Stimulated activated CD8-positive, alpha-beta memory T cell treated with anti-CD3 and anti-CD28 coated beads, Interleukin-15, amount 100 ng/mL, for 1 hour (primary cell): ENCODE measurements around the gene MSI2.

Experiments used
- DNase-seq: peaks from one replicate; pipeline ENCODE4 v3.0.0-alpha.2; 2020; ENCODE audit warnings: low read depth

MSI2 gene

DNA sequence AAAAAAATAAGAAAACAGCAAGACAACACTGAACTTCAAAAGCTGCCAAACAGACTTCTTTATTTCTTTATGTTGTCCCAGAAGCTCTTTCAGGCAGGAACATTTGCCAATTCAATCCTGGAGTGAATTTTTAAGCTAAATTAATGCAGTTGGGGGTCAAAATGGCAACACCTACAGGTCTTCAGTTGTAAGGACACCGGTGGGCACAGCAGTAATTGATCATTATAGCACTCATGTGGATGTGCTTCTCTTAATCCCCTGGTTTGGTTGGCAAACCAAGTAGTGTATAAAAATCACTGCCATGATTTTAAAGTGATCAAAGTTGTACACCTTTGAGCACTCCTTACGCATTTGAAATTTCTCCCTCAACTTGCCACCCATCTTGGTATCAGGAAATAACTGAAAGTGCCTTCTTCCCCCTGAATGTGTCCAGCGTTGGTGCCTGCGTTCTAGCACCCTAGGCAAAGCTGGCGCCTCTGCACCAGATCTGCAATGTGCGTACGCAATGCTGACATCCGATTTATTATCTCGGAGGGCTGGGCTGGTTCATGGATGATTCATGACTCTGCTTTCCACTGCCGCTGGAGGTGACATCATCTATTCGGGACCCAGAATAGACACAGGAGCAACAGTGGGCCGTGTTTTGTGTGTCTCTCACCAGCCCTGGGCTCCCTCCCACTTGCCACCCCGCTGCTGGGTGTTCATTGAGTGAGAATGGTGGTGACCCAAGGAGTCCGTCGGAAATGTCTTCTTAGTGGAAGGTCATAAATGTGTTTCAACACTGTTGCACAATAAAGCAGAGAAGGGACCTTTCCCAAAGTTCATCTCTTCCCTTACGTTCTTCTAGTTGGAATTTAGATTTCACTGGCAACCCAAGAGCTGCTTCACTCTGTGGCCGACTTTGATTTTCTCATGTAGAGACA is 285.4 kb downstream of the MSI2 start:
- DNase-seq, result no peak

DNA sequence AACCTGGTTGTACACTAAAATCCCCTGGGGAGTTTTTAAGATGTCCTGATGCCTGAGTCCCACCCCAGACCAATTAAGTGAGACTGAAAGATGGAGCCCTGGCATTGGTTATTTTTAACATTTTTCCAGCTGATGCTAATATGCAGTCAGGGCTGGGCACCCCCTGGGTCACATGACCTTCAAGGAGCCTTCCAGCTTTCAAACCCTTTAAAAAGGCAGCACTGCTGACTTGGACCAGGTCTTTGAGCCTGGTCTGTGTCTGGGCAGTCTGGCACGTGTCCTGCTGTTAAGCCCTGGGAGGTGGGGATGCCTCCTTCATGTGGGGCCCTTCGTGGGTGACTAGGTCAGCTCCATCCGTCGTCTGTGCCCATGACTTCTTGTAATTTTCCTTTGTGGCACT is 286.2 kb downstream of the MSI2 start:
- no peak for DNase-seq

DNA sequence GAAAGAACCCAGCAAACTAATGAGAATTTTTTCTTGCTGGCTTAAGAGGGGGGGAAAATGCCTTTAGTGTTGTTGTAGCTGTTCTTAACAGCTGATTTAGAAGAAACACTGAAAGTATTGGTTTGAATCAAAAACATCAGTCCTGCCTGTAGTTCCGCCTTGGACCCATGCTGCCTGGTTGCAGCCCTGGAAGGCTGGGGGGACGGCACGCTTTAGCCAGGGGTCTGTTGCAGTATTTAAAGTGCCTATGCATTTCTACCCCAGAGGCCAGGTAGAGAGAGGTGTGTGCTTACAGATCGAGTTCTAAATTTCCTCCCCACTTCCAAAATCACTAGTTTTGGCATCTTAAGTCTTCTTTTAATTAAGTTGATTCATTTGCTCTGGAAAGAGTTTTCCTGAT is 286.9 kb downstream of the MSI2 start:
- no peak for DNase-seq

DNA sequence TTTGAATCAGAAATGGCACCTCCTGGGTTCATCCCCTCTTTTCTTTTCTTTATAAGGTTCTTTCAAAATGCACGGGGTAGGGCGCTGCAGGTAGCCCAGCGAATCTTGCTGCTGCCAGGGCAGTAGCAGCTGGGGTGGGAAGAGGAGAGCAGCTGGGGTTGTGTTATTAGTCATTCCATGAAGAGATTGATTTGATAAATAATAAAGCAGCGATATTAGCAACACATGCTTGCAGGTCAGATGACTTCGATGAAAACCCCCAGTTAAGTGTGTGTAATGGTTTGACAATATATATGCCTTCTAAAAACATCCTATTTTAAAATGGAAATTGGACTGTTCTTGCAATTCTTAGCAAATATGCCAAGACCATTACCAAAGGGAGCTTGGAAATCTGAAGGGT is 288.1 kb downstream of the MSI2 start:
- no peak for DNase-seq

DNA sequence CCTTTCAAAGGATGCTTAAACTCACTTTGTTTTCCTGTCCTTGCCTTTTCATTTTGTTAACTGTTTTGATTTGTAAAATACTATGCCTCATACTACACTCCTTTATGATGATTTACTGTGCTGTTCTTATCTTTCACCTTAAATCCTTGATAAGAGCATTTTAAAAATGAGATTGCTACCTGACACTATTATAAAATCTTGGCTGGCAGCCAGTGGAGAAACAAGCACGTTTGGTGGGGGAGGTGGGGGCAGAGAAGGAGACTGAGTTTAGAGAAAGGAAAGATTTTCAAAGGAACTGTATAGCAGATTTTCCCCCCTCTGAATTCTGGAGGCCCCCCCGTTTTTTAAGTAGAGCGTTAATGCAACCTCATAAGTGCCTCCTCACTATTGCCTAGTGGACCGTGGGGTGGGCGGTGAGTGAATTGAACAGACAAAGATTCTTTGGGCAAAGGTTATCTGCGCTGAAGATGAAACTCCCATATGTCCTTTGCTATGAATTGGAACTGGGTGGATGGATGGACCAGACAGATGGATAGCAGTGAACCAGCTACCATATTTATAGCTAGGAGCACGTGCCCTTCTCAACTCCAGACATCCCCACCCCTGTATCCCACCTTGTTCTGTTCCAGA is 288.6 kb downstream of the MSI2 start:
- DNase-seq, result no peak

DNA sequence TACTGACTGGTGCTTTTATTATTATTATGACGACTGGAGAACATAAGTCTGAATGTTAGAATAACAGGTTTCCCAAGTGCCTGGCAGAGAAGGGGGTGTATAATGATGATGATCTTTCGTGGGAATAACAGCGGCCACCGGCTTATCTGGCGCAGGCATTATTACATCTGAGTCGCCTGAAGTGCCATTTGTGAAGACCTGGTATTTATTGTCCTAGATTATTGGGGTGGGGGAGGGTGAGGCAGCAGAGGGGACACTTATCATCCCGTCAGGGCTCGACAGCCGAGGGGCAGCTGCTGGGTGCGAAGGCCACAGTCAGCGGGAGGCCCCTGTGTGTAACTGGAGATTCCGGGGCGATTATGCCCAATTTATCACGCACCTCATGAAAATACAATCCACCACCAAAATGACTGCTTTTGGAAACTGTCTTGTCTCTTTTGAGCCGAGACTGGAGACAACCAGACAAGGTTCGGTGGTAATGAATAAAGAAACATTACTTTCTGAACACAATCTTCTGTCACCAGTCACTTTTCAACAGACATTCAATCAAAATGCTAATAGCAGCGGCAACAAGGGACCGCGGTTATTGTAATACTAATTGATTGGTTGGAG is 289.5 kb downstream of the MSI2 start:
- DNase-seq, result no peak

DNA sequence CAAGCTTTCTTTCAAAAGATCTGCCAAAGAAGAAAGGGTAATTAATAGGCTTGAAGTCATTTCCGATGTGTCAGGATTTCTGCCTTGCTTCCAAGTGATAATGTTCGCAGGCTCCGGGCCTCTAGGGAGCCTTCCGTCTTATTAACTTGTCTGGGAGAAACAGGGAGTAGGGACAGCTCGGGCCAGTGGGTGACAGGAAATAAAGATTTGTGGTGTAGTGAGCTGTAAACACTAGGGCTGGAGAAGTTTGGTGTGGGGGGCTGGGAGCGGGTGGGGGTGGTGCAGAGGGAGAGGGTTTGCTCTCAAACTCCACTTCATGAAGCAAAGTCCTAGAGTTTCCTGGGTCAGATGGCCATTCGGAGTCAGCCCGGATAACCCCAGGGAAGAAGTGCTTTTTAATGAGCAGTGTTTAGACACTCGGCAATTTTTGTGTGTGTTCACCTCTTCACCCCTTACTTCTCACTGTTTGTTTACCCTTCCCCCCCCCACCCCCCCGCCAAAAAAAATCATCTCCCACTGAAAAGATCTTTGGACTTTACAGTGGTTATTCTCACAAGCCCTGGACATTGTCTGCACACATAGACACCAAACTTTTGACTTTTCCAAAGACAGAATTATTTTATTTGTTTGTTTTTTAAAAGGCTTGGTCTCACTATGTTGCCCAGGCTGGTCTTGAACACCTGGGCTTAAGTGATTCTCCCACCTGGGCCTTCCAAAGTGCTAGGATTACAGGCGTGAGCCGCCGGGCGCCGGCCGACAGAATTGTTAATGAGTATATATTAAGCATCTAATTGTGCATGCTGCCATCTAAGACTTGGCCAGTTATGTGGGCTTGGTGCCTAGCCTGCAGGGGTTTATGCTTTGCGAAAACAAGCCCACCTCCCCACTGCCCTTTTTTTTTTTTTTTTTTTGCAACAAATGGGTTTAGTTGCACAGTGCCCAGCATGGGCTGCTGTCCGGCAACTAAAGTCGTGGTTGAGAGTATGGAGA is 292.4 kb downstream of the MSI2 start:
- DNase-seq, result no peak

DNA sequence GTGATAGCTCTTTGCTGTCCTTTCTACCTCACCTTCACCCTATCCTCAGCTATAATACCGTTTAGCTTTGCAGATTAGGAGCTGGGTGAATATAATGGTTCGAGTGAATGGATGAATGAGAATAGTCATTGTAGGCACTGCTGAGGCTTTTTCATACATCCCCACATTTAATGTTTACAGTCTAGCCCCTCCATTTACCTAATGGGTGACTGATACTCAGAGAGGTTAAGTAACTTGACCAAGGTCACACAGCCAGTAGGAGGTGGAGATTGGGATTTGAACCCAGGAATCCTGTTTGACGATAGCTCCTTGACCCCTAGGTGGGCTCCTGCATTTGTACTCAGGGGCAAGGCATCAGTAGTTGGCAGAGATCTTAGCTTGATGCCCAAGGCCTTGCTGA is 293.1 kb downstream of the MSI2 start:
- DNase-seq, result no peak

DNA sequence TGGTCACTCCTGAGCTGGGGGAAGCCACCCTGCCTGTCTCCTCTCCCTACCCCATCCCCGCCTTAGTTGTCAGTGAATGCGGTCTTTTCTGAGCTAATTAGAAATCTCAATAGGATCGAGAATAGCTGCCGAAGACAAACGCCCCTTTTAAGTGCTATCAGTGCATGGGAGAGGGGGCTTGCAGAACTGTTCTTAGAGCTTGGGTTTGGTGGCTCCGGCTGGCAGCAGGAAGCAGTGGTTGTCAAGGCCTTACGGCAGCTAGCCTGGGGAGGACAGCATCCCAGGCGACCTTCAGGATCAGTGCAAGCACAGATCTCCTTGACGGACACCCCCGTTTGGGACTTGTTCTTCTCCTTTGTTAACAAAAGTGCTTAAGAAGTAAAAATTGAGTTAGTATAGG is 293.7 kb downstream of the MSI2 start:
- no peak for DNase-seq

DNA sequence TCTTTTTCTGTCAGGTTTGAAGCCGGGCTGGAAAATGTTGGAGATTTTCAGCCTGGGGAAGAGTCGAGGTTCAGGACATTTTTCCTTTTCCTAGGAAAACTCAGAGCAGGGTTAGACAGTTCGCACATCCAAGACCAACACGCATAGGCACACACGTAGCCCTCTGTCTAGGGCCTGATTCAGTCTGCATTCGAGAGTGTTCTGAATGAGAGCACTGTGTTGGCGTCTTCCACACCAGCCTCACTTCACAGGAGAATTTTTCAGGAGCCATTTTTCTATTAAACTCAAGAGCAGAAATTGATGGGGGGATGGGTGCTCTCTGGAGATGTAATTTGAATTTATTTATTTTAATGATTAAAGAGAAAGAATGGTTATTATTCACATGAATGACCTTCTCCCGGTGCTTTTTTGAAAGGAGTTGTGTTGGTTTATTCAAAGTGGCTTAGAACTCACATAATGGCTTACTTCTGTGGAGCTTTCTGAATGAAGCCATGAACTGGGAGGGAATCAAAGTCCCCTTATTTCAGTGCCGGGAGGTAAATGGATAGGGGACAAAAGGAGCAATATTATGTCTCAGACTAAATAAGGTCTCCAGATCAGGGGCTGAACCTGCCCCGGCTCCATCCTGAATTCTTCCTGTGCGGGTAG is 294.5 kb downstream of the MSI2 start:
- DNase-seq, result no peak

DNA sequence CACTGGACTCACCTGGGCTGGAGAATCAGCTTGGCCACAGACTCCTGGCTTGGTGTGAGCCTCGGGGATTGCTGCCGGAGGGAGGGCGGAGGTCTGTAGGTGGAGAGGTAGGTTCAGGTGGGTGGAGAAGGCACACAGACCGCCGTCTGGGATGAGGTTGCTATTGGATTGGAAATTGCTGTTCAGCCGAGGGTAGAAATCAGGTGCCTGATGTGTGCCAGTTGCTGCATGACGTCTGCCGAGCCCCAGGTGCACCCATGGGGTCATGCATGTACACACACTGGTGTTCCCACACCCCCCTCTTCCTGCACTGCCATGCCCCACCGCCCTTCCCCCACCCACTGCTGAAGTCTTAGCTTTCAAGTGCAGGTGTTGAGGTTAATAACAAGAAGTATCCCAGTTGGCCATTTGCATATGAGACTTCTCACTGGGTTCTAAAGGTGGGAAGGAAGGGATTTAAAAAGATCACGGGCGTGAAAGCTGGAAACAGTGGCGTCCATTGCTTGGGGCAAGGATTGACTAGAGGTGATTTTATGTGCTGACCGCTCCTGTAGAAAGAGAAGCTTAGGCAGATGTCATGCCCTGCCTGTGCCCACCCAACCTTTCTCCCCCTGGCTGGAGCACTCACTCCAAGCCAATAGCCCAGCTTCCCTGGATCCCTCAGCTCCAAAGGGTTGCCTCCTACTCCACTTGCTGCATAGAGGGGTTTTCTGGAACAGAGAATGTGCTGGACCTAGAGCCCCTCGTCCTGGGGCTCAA is 295.2 kb downstream of the MSI2 start:
- no peak for DNase-seq

DNA sequence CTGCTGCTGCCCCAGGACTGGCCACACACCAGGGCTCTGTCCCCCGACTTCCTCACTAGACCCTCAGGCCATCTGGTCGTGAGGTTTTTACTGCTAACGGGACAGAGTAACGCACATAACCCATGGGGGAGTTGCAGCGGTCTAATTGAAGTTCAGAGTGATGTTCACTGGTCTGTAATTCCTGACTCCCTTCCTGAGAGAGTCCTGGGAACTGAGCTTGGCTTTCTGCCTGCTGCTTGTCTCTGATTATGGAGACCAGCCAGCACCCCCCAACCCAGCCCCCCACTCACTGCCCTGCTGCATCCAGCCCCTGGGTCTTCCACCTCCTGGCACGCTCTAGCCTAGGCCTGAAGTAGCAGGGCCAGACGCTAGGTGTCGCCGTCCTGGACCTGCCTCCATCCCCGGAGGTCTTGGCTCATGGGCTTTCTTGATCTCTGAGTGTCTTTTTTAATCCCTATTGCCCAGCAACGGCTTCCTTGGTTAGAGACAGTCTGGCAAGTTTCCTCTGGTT is 295.8 kb downstream of the MSI2 start:
- no peak for DNase-seq

DNA sequence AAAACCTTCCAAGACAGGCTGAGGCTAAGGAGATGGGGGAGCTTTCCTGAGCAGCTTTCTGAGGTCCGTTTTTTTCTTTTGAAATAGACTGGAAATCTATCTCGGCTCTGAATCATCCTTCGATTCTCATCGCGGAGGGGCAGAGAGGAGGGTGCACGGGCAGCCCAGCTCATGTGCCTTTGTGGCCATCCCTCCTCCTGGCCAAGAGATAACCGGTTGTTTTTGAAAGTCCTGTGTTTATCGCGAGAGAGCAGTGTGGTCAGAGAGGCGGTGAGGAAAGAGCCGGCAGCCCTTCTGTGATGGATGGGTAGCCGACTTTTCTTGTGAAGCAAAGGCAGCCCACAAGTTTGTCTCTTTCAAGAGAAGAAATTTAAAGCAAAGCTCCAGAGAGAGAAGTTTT is 297.2 kb downstream of the MSI2 start:
- no peak for DNase-seq

DNA sequence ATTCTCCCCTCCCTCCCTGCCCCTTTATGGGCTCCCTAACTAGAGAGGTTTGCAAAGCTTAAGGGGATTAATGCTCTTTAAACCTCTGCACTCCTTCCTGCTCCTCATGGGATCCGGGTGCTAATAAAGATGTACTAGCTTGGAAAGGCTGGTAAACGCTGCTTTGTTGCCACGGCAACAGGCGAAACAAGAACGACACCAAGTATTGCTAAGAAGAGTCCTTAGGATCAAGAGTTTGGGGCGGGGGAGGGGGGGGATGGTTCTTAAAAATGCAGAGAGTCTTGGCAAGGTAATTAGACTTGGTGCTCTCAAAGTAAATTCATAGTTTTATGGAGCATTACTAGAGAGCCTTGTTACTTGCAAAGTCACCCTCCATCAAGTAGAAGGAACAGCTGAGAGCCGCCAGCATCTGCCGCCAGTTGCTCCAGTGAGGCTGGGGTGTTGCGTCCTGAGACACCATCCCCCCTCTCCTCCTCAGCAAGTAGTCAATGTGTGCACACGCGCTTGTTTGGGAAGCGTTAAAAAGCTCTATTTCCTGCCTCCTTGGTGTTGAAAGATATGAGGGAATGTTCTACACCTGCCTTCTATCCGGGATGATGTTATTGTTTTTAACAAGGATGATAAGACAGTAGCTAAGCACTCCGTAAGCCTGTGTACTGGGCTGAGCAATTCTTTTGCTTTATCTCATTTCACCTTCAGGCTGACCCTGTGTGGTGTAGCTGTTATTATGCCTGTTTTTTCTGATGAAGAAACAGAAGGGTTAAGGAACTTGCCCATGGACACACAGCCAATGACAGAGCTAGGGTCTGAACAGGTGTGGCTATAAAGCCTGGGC is 297.9 kb downstream of the MSI2 start:
- no peak for DNase-seq

DNA sequence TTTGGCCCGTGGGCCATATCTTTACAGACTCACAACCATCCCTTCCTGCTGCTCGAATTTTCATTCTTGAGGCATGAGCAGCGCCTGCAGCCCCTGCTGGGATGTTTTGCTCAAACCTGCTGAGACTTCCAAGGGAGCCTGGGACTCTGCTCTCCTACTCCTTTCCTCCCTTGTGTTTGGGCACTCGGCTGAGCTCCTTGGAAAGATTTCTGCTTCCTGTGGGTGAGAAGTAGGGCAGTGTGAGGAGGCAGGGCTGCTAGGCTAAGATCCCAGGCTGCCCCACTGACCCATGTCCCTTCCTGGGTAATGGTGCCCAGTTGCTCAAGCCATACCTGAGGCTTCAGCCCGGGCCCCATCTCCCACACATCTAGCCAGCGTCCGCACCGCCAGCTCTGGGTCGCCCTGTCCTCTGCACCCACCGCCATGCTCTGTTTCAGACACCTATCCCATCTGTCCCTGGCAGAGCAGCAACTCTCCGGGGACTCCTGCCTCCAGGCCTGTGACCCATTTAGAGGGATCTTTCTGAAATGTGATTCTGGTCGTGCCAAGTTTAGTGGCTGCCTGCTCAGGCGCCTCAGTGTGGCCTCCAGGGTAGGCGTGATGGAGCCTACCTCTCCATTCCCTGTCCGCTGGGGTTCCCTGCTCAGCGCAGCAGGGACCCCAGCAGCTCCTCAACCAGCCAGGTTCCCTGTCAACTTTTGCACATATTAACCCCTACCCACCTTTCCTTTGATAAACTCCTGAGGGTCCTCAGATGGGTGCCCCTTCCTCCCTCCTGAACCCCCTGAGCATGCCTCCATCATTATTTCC is 298.7 kb downstream of the MSI2 start:
- DNase-seq, result no peak

DNA sequence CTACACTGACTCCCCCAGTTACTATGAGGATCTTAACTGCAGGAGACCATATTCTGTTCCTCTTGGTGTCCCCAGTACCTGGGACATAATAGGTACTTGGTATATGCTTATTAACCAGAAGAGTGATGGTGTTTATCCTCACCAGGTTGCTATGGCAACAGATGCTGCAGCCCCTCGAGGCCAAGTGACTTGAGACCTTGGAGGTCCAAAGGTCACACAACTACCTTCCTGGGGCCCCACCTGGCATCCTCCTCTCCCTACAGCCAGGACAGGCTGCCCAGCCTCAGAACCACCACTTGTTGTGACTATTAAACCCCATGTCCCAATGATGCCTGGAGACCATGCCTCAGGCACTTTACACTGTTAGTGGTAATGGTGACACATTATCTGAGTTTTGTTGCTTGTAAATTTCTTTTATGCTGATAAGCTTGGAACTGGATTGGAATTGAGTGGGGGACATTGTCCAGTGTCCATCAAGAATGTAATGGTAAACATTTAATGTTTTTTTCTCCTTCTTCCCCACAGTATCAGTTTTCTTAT is 299.4 kb downstream of the MSI2 start:
- DNase-seq, result no peak

DNA sequence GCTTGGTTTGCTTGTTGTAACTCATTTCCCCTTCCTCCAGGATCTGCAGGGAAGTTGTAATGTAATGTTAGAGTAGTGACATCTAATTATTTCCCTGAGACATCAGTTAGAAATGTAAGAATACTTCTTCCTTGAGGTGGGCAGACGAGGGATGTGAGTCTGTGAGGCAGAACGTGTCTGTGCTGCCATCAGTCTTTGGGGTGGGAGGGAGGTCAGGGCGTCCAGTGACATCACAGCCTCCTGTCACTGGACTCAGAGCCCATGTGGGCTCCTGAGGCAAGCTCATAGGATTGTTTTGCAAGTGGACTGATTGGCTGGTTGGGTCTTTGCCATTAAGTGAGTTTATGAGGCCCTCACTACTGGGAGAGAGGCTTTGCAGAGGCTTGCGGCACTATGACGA is 300.0 kb downstream of the MSI2 start:
- DNase-seq, result no peak

DNA sequence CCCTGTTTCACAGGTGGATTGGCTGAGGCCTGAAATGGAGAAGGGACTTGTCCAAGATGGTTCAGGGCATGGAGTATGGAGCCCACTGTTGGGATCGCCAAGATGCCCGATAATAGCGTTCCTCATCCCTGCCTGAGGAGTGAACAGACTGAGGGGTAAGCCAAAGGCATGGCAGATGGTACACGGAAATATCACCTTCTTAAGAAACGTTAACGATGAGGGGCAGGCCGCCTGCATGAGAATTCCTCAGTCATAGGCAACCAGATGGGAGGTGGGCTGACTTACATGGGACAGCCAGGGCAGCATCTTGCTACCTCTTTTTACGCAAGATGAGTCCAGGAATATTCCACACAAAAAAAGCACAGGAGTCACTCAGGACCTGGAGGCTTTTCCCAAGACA is 300.7 kb downstream of the MSI2 start:
- DNase-seq, result no peak
